ENCODE measurements around the gene CENPVL1. TPM values are rescaled to one million over a fixed set of nuclear protein-coding genes. Genes with fewer than 3 reads are reported as not detected.
"Not testable (repeated sequence)": the region's sequence is repeated elsewhere in the genome, so short reads cannot be mapped to it uniquely, and the experiment has no call there.

CENPVL1 gene
- total RNA-seq: not detected

DNA sequence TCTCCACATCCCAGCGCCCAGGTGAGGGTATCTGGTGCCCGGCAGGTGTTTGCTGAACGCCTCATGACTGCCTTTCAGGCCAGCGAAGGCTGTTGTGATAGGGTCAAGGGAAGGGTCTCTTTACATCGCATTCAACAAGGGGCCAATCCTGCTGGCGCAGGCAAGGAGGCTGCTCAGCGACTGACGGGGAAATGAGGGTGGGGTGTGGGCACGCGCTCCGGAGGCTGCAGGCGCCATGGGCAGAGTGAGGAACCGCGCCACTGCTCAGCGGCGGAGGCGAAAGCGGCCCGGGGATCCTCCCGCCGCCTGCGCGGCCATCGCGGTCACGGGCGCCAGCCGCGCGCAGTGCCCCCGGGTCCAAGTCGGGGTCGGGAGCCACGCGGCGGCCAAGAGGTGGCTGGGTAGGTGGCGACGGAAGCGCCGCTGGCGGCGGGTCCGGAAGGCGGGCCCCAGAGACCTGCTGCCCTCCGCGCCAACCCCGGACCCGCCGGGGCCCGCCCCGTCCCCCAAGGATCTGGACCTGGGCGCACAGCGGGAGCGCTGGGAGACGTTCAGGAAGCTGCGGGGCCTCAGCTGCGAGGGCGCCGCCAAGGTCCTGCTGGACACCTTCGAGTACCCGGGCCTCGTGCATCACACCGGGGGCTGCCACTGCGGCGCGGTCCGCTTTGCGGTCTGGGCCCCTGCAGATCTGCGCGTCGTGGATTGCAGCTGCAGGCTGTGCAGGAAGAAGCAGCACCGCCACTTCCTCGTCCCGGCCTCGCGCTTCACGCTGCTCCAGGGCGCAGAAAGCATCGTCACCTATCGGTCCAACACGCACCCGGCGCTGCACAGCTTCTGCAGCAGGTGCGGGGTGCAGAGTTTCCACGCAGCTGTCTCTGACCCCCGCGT is at the start of gene CENPVL1:
Gene CENPVL1, plus strand, starts transcription at position 236 of the 888 bp plus-strand sequence. Its CDS starts 0 bp downstream, at position 236.
- H3K4me1 ChIP-seq, H3K27me3 ChIP-seq, H3K4me3 ChIP-seq, ATAC-seq, H3K36me3 ChIP-seq, H3K27ac ChIP-seq, H3K9me3 ChIP-seq: not testable (repeated sequence)
- no CpG with 5 or more reads among the region's 87 CpGs for WGBS, 2 donors (ENCODE audit: low coverage in 1 of 2)

DNA sequence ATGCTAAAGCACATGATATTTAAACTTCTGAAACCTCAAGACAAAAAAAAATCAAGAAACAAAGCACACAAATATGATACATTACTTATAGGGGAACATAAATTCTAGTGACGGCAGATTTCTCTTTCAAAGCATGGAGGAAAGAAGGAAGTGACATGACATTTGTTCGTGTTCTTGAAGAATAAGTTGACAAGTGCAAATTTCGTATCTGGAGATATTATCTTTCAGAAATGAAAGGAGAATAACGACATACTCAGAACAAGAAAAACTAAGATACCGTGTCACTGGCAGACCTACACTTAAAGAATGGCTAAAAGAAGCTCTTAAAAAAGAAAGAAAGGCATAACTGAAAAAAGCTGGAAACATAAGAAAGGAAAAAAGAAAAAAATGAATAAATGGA is 44.3 kb upstream of the CENPVL1 start:
- 41 to 73% methylated on average over 2 to 5 of the region's 5 CpGs for WGBS, 2 donors (ENCODE audit: low coverage in 1 of 2)
- Histone ChIP-seq H3K4me3 (no peak overlapping the region), H3K4me1 (no peaks in the 10 kb centered on the region), H3K27ac (no peak overlapping the region), H3K36me3 (no peaks in the 10 kb centered on the region), H3K9me3 (no peaks in the 10 kb centered on the region), H3K27me3 (no peaks in the 10 kb centered on the region)
- no peak for TF ChIP-seq POLR2AphosphoS5 (IDR thresholded peaks at IDR 0.05)
- TF ChIP-seq POLR2A (IDR thresholded peaks at IDR 0.05): no peak
- TF ChIP-seq EP300 (IDR thresholded peaks at IDR 0.05): no peak
- TF ChIP-seq, protein P1, sequence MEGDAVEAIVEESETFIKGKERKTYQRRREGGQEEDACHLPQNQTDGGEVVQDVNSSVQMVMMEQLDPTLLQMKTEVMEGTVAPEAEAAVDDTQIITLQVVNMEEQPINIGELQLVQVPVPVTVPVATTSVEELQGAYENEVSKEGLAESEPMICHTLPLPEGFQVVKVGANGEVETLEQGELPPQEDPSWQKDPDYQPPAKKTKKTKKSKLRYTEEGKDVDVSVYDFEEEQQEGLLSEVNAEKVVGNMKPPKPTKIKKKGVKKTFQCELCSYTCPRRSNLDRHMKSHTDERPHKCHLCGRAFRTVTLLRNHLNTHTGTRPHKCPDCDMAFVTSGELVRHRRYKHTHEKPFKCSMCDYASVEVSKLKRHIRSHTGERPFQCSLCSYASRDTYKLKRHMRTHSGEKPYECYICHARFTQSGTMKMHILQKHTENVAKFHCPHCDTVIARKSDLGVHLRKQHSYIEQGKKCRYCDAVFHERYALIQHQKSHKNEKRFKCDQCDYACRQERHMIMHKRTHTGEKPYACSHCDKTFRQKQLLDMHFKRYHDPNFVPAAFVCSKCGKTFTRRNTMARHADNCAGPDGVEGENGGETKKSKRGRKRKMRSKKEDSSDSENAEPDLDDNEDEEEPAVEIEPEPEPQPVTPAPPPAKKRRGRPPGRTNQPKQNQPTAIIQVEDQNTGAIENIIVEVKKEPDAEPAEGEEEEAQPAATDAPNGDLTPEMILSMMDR (IDR thresholded peaks at IDR 0.05): no peak
- no peak for ATAC-seq

DNA sequence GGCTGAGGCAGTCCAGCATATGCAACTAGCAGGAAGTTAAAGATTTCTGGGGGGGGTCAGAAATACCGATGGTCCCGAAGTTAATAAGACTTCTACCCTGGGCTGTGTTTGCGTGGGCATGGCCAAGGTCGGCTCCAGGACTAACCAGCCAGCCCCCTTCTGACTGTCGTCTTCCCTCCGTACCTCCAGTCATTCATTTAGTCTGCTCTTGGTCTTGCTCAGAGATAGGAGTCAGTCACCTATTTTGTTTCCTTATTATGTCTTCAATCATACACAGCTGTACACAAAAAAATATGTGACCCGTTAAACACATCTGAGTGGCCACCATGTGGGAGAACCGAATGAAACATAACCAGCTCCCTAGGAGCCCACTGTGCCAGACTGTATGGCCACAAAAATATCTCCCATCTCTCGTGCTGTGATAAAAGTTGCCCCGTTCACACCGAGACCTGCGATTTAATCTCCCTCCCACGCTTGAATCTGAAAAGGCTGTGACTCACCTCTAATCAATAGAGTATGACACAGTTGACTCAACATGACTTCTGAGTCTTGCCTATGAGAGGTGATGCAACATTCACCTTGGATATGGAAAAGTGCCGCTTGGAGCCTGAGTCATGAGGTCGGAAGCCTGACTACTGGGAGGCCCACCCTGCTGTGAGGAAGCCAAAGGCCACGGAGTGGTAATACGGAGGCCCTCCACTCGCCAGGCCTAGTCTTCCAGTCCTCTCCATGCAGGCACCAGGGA is 30.5 kb upstream of the CENPVL1 start:
- WGBS, 2 donors (ENCODE audit: low coverage in 1 of 2): no CpG with 5 or more reads among the region's 18 CpGs

DNA sequence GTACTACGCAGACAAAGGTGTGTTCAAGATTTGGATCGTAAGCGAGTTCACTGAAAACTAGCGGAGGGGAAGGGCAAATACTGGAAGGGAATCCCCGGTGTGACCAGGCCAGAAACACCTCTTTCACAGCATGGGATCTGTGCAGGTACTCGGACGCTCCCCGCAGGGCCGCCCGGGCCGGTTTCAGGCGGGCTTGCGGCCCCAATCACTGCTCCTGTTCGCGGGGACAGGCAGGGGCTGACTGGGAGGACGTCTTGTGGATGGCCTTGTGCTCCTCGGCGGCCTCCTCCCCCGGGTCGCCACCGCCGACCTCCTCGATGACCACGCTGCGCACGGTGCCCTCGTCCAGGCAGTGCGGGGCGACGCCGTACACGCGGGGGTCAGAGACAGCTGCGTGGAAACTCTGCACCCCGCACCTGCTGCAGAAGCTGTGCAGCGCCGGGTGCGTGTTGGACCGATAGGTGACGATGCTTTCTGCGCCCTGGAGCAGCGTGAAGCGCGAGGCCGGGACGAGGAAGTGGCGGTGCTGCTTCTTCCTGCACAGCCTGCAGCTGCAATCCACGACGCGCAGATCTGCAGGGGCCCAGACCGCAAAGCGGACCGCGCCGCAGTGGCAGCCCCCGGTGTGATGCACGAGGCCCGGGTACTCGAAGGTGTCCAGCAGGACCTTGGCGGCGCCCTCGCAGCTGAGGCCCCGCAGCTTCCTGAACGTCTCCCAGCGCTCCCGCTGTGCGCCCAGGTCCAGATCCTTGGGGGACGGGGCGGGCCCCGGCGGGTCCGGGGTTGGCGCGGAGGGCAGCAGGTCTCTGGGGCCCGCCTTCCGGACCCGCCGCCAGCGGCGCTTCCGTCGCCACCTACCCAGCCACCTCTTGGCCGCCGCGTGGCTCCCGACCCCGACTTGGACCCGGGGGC is 28.2 kb upstream of the CENPVL1 start:
- no CpG with 5 or more reads among the region's 88 CpGs for WGBS, 2 donors (ENCODE audit: low coverage in 1 of 2)
- not testable (repeated sequence) for H3K36me3 ChIP-seq, H3K27me3 ChIP-seq, H3K9me3 ChIP-seq, H3K4me1 ChIP-seq, H3K4me3 ChIP-seq, H3K27ac ChIP-seq, ATAC-seq

More for the DNA sequence above, 30.5 kb upstream of the CENPVL1 start:
- not testable (repeated sequence) for H3K36me3 ChIP-seq, H3K9me3 ChIP-seq, H3K4me1 ChIP-seq, H3K4me3 ChIP-seq, H3K27ac ChIP-seq, H3K27me3 ChIP-seq, ATAC-seq

DNA sequence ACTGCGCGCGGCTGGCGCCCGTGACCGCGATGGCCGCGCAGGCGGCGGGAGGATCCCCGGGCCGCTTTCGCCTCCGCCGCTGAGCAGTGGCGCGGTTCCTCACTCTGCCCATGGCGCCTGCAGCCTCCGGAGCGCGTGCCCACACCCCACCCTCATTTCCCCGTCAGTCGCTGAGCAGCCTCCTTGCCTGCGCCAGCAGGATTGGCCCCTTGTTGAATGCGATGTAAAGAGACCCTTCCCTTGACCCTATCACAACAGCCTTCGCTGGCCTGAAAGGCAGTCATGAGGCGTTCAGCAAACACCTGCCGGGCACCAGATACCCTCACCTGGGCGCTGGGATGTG is 27.6 kb upstream of the CENPVL1 start, which contains the start of gene CENPVL2:
Gene CENPVL2, minus strand, starts transcription at position 112 of the 343 bp plus-strand sequence. Its CDS starts 0 bp downstream, at position 112.
- not testable (repeated sequence) for ATAC-seq, H3K9me3 ChIP-seq, H3K27ac ChIP-seq, H3K36me3 ChIP-seq, H3K4me1 ChIP-seq, H3K4me3 ChIP-seq, H3K27me3 ChIP-seq
- no CpG with 5 or more reads among the region's 30 CpGs for WGBS, 2 donors (ENCODE audit: low coverage in 1 of 2)

DNA sequence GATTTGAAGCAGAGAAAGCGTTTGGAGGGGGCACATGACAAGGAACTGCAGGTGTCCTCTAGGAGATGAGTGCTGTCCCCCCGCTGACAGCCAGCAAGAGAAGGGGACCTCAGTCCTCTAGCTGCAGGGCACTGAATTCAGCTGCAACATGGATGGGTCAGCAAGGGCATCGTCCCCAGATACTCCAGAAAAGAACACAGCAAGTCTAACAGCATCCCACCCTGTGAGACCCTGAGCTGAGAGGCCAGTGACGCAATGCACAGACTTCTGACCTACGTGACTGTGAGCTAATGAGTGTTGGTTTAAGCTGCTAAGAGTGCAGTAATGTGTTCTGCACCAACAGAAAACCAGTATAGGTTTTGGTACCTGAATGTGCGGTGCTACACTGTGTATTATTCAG is 16.1 kb upstream of the CENPVL1 start:
- no peak overlapping the region for H3K27ac ChIP-seq
- no peak for TF ChIP-seq EP300 (IDR thresholded peaks at IDR 0.05)
- TF ChIP-seq POLR2AphosphoS5 (IDR thresholded peaks at IDR 0.05): no peak
- TF ChIP-seq, protein P1 (IDR thresholded peaks at IDR 0.05): no peak
- no peak for TF ChIP-seq POLR2A (IDR thresholded peaks at IDR 0.05)
- ATAC-seq: no peak

More for the DNA sequence above, 16.1 kb upstream of the CENPVL1 start:
- Histone ChIP-seq H3K9me3 (no peaks in the 10 kb centered on the region), H3K36me3 (no peaks in the 10 kb centered on the region), H3K4me1 (no peaks in the 10 kb centered on the region), H3K4me3 (no peak overlapping the region), H3K27me3 (no peaks in the 10 kb centered on the region)
- 73% methylated on average over 2 of the region's 6 CpGs; no CpG with 5 or more reads in 1 of the 2 donors for WGBS, 2 donors (ENCODE audit: low coverage in 1 of 2)
